ENCODE data around the gene SLC7A14.

DNA sequence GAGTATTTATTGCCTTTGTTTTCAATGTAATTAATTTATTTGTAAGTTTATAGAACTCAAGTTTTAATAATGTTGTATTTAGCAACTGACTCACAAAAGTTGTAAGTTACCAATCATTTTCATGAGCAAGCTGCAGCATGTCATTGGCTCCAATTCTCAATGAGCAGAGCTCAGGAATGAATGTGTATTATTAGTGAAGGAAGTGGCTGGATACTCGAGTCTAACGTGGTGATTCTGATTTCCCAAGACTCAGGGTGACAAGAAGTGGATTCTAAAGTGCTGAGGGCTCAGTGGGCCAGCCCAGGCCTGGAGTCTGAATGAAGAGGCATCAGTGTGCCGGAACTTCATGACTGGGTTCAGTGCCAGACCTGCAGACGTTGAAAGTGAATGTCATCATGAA is 127.6 kb downstream of the SLC7A14 start:
- TF ChIP-seq POLR2A (IDR thresholded peaks at IDR 0.05; ENCODE audit: low read depth, low read length) (no peak), TAF1 (IDR thresholded peaks at IDR 0.05; ENCODE audit: borderline replicate concordance, low read depth, low read length) (no peak)
